ENCODE measurements around the gene NEDD4L. TPM values are rescaled to one million over a fixed set of nuclear protein-coding genes. Genes with fewer than 3 reads are reported as not detected.

Gene NEDD4L
- total and polyA plus RNA-seq, 5 donors from 2014 or later = 4.4 to 19.6 (median 7.8) TPM

- peak; percentile 42 to 65 (median 55) for DNase-seq
- no peak overlapping the region for H3K27ac Mint-ChIP-seq
- H3K4me3 ChIP-seq (ENCODE audit: low read depth, low read length) = no peak overlapping the region
- ATAC-seq (ENCODE audit: low read depth in 2 of 2) = peak in 1 of 2 donors; percentile 52
- no peaks in the 10 kb centered on the region for H3K36me3 ChIP-seq (ENCODE audit: control insufficient read depth, insufficient read depth, low read length)
- H3K27ac ChIP-seq (ENCODE audit: insufficient read depth, low read length, poor library complexity, severe bottlenecking) = no peak overlapping the region
- H3K9me3 Mint-ChIP-seq = no peaks in the 10 kb centered on the region
- no peaks in the 10 kb centered on the region for H3K4me1 ChIP-seq (ENCODE audit: control insufficient read depth, insufficient read depth, low read length, poor library complexity, severe bottlenecking)
- peaks cover 7% of the 10 kb centered on the region for H3K27me3 Mint-ChIP-seq
- no peaks in the 10 kb centered on the region for H3K36me3 Mint-ChIP-seq
- peaks cover 3% of the 10 kb centered on the region for H3K27me3 ChIP-seq (ENCODE audit: control insufficient read depth, insufficient read depth, low read length)
- no peaks in the 10 kb centered on the region for H3K9me3 ChIP-seq (ENCODE audit: control insufficient read depth in 2 of 2, low read length in 2 of 2)
- no peak overlapping the region for H3K4me3 Mint-ChIP-seq
- H3K4me1 Mint-ChIP-seq = peaks cover 0 to 5% (median 3%) of the 10 kb centered on the region in 4 donors
Measured at GRCh38 chr18:58180738-58181353, 136.8 kb downstream of the NEDD4L start.

DNA sequence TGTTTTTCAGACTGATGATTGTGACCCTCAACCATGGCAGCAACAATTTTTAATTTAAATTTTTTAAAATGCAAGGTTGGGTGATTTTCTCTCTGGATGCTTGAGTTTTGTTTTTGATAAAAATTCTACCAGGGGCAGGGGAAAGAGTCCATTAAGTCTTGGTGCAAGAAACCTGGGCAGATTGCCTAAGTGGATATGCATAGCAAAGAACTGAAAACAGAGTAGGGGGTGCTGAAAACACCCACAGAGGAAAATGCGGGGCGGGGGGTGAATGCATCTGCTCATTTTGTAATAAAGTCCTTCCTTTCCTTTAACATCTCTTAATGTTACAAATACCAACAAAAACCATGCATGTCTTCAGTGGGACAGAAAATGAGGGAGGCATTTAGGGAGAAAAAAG lies 138.0 kb downstream of the NEDD4L start:
- Histone ChIP-seq H3K9me3 (ENCODE audit: control insufficient read depth in 2 of 2, low read length in 2 of 2) (no peaks in the 10 kb centered on the region), H3K27me3 (ENCODE audit: control insufficient read depth, insufficient read depth, low read length) (peaks cover 3% of the 10 kb centered on the region), H3K4me3 (ENCODE audit: low read depth, low read length) (no peak overlapping the region), H3K36me3 (ENCODE audit: control insufficient read depth, insufficient read depth, low read length) (no peaks in the 10 kb centered on the region), H3K4me1 (ENCODE audit: control insufficient read depth, insufficient read depth, low read length, poor library complexity, severe bottlenecking) (no peaks in the 10 kb centered on the region), H3K27ac (ENCODE audit: insufficient read depth, low read length, poor library complexity, severe bottlenecking) (no peak overlapping the region)
- Mint-ChIP-seq H3K27me3 (peaks cover 7% of the 10 kb centered on the region), H3K9me3 (peaks cover 0 to 1% (median 0%) of the 10 kb centered on the region in 7 donors), H3K36me3 (no peaks in the 10 kb centered on the region), H3K27ac (no peak overlapping the region), H3K4me3 (no peak overlapping the region), H3K4me1 (peaks cover 0 to 5% (median 3%) of the 10 kb centered on the region in 4 donors)
- ATAC-seq (ENCODE audit: low read depth in 2 of 2) = no peak
- DNase-seq = no peak

DNA sequence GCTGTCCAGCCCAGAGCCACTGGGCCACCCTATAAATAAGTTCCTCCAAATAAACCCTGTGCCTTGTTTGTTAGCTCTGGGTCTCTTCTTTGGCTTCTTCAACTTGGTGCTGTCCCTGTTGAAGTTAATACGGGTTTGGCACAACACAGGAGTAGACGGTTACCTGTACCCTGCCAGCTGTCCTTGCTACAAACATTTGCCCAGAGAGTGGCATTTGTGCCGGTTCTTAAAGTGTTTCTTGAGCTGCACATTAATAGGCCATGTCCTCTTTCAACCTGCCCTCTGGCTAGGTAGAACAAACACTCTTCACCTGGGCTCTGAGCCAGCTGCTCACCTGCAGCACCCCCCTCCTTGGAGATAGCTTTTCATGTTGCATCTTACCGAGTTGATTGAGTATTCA lies 139.2 kb downstream of the NEDD4L start:
- H3K4me3 ChIP-seq (ENCODE audit: low read depth, low read length) = no peak overlapping the region
- Mint-ChIP-seq H3K9me3 (peaks cover 0 to 3% (median 0%) of the 10 kb centered on the region in 7 donors), H3K27me3 (peaks cover 7% of the 10 kb centered on the region), H3K27ac (no peak overlapping the region), H3K36me3 (no peaks in the 10 kb centered on the region), H3K4me1 (peaks cover 0 to 5% (median 3%) of the 10 kb centered on the region in 4 donors), H3K4me3 (no peak overlapping the region)
- no peaks in the 10 kb centered on the region for H3K36me3 ChIP-seq (ENCODE audit: control insufficient read depth, insufficient read depth, low read length)
- H3K27me3 ChIP-seq (ENCODE audit: control insufficient read depth, insufficient read depth, low read length) = peaks cover 3% of the 10 kb centered on the region
- no peaks in the 10 kb centered on the region for H3K4me1 ChIP-seq (ENCODE audit: control insufficient read depth, insufficient read depth, low read length, poor library complexity, severe bottlenecking)
- no peak for DNase-seq
- no peak overlapping the region for H3K27ac ChIP-seq (ENCODE audit: insufficient read depth, low read length, poor library complexity, severe bottlenecking)
- no peaks in the 10 kb centered on the region for H3K9me3 ChIP-seq (ENCODE audit: control insufficient read depth in 2 of 2, low read length in 2 of 2)
- no peak for ATAC-seq (ENCODE audit: low read depth in 2 of 2)

DNA sequence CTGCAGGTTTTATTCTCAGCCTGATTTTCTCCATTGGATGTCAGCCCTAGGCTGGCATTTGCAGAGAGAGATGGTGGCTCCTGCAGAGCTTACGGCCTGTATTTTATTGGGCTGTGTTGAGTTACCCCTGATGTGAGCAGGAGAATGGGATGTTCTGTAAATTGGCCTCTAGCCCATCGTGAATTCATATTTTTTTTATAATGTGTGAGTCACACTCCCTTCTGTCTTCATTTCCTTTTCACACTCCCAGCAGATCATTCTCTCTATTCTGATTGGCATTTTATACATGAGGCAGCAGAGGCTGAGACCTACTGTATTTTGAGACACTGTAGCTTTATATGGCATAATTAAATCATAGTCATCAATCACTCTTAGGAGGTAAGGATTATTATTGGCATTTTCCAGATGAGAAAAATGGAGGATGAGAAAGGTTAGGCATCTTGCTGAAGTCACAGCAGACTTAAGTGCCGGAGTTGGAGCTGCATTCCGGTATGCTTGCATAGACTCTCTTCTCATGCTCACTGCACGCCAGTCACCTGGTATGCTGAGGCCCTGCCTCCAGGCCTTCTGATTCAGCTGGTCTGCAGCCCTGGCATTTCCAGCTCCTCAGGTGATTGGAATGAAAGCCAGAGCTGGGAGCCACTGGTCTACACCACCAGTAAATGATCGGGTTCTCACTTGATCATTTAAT lies 142.4 kb downstream of the NEDD4L start:
- DNase-seq (no peak), ATAC-seq (ENCODE audit: low read depth in 2 of 2) (no peak)
- no peak overlapping the region for H3K27ac Mint-ChIP-seq
- H3K36me3 Mint-ChIP-seq = no peaks in the 10 kb centered on the region
- Histone ChIP-seq H3K4me3 (ENCODE audit: low read depth, low read length) (no peak overlapping the region), H3K27me3 (ENCODE audit: control insufficient read depth, insufficient read depth, low read length) (no peaks in the 10 kb centered on the region), H3K9me3 (ENCODE audit: control insufficient read depth in 2 of 2, low read length in 2 of 2) (no peaks in the 10 kb centered on the region), H3K4me1 (ENCODE audit: control insufficient read depth, insufficient read depth, low read length, poor library complexity, severe bottlenecking) (no peaks in the 10 kb centered on the region), H3K27ac (ENCODE audit: insufficient read depth, low read length, poor library complexity, severe bottlenecking) (no peak overlapping the region), H3K36me3 (ENCODE audit: control insufficient read depth, insufficient read depth, low read length) (no peaks in the 10 kb centered on the region)
- H3K9me3 Mint-ChIP-seq = peaks cover 0 to 3% (median 0%) of the 10 kb centered on the region in 7 donors
- no peak overlapping the region for H3K4me3 Mint-ChIP-seq
- no peaks in the 10 kb centered on the region for H3K27me3 Mint-ChIP-seq
- peaks cover 0 to 5% (median 0%) of the 10 kb centered on the region in 4 donors for H3K4me1 Mint-ChIP-seq

- no peak overlapping the region for H3K27ac Mint-ChIP-seq
- H3K4me3 Mint-ChIP-seq = no peak overlapping the region
- no peaks in the 10 kb centered on the region for H3K9me3 ChIP-seq (ENCODE audit: control insufficient read depth in 2 of 2, low read length in 2 of 2)
- peaks cover 0 to 3% (median 0%) of the 10 kb centered on the region in 7 donors for H3K9me3 Mint-ChIP-seq
- no peak overlapping the region for H3K4me3 ChIP-seq (ENCODE audit: low read depth, low read length)
- DNase-seq (no peak), ATAC-seq (ENCODE audit: low read depth in 2 of 2) (no peak)
- no peaks in the 10 kb centered on the region for H3K27me3 Mint-ChIP-seq
- no peak overlapping the region for H3K27ac ChIP-seq (ENCODE audit: insufficient read depth, low read length, poor library complexity, severe bottlenecking)
- no peaks in the 10 kb centered on the region for H3K36me3 ChIP-seq (ENCODE audit: control insufficient read depth, insufficient read depth, low read length)
- peaks cover 2% of the 10 kb centered on the region for H3K27me3 ChIP-seq (ENCODE audit: control insufficient read depth, insufficient read depth, low read length)
- H3K4me1 ChIP-seq (ENCODE audit: control insufficient read depth, insufficient read depth, low read length, poor library complexity, severe bottlenecking) = no peaks in the 10 kb centered on the region
- peaks cover 0 to 5% (median 0%) of the 10 kb centered on the region in 4 donors for H3K4me1 Mint-ChIP-seq
- H3K36me3 Mint-ChIP-seq = no peaks in the 10 kb centered on the region
Measured at GRCh38 chr18:58187674-58188073, 143.6 kb downstream of the NEDD4L start.

GRCh38 chr18:58188996-58189395 lies 145.0 kb downstream of the NEDD4L start:
- no peak overlapping the region for H3K4me3 ChIP-seq (ENCODE audit: low read depth, low read length)
- DNase-seq (no peak), ATAC-seq (ENCODE audit: low read depth in 2 of 2) (no peak)
- peaks cover 2% of the 10 kb centered on the region for H3K27me3 ChIP-seq (ENCODE audit: control insufficient read depth, insufficient read depth, low read length)
- Mint-ChIP-seq H3K27ac (no peak overlapping the region), H3K36me3 (no peaks in the 10 kb centered on the region), H3K4me3 (no peak overlapping the region), H3K27me3 (no peaks in the 10 kb centered on the region), H3K9me3 (peaks cover 0 to 3% (median 0%) of the 10 kb centered on the region in 7 donors), H3K4me1 (peaks cover 0 to 5% (median 0%) of the 10 kb centered on the region in 4 donors)
- H3K9me3 ChIP-seq (ENCODE audit: control insufficient read depth in 2 of 2, low read length in 2 of 2) = no peaks in the 10 kb centered on the region
- H3K4me1 ChIP-seq (ENCODE audit: control insufficient read depth, insufficient read depth, low read length, poor library complexity, severe bottlenecking) = no peaks in the 10 kb centered on the region
- no peaks in the 10 kb centered on the region for H3K36me3 ChIP-seq (ENCODE audit: control insufficient read depth, insufficient read depth, low read length)
- no peak overlapping the region for H3K27ac ChIP-seq (ENCODE audit: insufficient read depth, low read length, poor library complexity, severe bottlenecking)

- Mint-ChIP-seq H3K27me3 (peaks cover 7% of the 10 kb centered on the region), H3K36me3 (no peaks in the 10 kb centered on the region), H3K9me3 (peaks cover 0 to 3% (median 0%) of the 10 kb centered on the region in 7 donors), H3K4me3 (no peak overlapping the region), H3K27ac (no peak overlapping the region), H3K4me1 (peaks cover 0 to 14% (median 10%) of the 10 kb centered on the region in 4 donors)
- no peaks in the 10 kb centered on the region for H3K9me3 ChIP-seq (ENCODE audit: control insufficient read depth in 2 of 2, low read length in 2 of 2)
- peaks cover 2% of the 10 kb centered on the region for H3K27me3 ChIP-seq (ENCODE audit: control insufficient read depth, insufficient read depth, low read length)
- no peaks in the 10 kb centered on the region for H3K36me3 ChIP-seq (ENCODE audit: control insufficient read depth, insufficient read depth, low read length)
- DNase-seq = no peak
- no peak overlapping the region for H3K27ac ChIP-seq (ENCODE audit: insufficient read depth, low read length, poor library complexity, severe bottlenecking)
- ATAC-seq (ENCODE audit: low read depth in 2 of 2) = no peak
- no peak overlapping the region for H3K4me3 ChIP-seq (ENCODE audit: low read depth, low read length)
- H3K4me1 ChIP-seq (ENCODE audit: control insufficient read depth, insufficient read depth, low read length, poor library complexity, severe bottlenecking) = peaks cover 12% of the 10 kb centered on the region
Measured at GRCh38 chr18:58190842-58191530, 147.0 kb downstream of the NEDD4L start.

All from CD4-positive, CD25-positive, alpha-beta regulatory T cell (primary cell).